Amygdala (tissue), 56 donors: ENCODE results near the gene LRRC36.
A peak's percentile ranks its signal among the peaks of the same experiment; 100 is the strongest.

Experiments
- DNase-seq, 56 donors: peaks; one replicate each; lab custom pipeline; 2025; lab: John Stamatoyannopoulos, UW

The LRRC36 gene, protein sequence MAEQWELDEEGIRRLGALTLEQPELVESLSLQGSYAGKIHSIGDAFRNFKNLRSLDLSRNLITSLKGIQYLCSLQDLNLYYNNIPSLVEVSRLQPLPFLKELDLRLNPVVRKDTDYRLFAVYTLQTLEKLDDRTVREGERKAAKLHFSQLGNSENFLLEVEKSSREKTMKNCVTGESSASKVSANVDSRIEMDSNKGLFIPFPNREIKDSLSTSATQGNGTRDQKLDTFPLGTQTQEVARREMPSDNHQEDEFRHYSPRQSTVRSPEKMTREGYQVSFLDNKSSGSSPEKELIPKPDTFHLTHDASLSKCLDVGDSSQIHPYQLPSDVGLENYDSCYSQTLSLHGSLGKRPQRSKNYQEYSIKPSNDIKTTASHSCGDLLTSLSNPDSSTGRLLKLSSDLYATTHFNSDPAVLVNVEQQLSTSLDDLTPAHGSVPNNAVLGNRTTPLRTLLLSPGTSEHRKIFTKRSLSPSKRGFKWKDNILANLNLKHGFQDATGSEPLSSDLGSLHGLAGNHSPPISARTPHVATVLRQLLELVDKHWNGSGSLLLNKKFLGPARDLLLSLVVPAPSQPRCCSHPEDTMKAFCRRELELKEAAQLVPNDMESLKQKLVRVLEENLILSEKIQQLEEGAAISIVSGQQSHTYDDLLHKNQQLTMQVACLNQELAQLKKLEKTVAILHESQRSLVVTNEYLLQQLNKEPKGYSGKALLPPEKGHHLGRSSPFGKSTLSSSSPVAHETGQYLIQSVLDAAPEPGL

DNA sequence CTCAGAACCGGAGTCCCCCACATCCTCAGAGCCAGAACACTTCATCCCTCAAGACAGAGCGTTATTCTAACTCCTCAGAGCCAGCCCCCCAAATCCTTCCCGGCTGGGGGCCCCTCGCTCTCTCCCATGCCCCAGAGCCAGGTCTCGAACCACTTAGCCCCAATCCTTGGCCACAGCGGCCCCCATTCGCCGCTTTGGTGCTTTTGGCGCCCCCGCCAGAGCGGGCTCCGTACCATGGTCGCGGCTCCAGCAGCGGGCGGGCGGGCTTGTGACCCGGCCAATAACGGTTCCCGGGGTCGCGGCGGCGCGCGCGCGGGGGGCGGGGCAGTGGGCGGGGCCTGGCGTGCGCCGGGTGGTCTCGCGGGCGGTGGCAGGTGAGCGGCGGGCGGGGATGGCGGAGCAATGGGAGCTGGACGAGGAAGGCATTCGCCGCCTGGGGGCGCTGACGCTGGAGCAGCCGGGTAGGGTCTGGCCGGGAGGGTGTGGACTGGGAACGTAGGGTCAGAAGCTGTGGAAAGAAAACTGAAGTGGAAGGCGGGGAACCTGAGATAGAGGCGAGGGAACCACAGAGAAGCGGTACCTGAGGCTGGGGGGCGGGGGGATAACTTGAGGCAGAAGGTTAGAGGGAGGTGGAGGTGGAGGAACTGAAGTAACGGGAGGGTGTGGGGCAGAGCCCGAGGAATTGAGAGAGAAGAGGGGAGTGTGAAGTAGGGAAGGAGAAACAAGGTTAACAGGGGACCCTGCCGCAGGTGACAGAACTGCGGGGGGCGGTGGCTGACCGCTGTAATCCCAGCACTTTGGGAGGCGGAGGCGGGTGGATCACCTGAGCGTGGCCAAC lies at the start of gene LRRC36, which contains the start of gene KCTD19:
TSS of gene LRRC36 (plus strand) at position 344 of the 838 bp plus-strand sequence. CDS start at position 392, 48 bp downstream.
TSS of gene KCTD19 (minus strand) at position 270 of the 838 bp plus-strand sequence. CDS start at position 236, 34 bp downstream.
- DNase-seq = peak in 26 of 56 donors; percentile 1 to 51 (median 15)

DNA sequence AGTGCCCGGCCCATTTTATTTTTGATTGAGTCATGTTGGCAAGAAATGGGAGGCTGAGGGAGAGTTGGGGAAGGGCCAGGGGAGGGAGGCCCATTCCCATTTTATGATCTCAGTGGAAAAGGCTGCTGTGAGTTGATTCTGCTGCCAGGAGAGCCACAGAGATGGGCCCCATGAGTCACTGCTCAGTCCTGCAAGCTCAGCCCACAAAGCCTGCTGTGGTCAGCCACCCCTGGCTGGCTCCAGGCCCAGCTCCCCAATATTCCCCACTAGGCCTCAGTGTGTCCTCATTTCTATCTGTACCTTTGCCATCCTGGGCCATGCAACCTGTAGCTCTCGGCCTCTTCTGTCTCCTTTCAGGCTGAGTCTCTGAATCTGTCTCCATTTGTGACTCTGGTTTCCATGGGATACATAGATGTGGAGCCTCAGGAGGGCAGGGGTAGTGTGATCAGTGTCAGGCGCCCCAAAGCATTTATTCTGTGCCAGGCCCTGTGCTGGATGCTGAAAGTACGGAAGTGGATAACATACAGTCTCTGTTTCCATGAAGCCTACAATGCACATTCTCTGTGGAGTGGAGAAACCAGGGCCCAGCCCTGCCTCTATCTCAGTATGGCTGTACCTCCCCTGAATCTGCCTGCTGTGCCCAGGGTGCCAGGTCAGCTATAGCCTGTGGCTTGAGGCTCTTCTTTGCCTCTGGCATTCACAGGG lies 49.2 kb upstream of the LRRC36 start:
- DNase-seq = no peak

GRCh38 chr16:67277999-67278772 lies 48.4 kb upstream of the LRRC36 start:
- no peak for DNase-seq

GRCh38 chr16:67278773-67279295 lies 47.8 kb upstream of the LRRC36 start:
- DNase-seq = peak in 3 of 56 donors; percentile 1 to 30 (median 12)

DNA sequence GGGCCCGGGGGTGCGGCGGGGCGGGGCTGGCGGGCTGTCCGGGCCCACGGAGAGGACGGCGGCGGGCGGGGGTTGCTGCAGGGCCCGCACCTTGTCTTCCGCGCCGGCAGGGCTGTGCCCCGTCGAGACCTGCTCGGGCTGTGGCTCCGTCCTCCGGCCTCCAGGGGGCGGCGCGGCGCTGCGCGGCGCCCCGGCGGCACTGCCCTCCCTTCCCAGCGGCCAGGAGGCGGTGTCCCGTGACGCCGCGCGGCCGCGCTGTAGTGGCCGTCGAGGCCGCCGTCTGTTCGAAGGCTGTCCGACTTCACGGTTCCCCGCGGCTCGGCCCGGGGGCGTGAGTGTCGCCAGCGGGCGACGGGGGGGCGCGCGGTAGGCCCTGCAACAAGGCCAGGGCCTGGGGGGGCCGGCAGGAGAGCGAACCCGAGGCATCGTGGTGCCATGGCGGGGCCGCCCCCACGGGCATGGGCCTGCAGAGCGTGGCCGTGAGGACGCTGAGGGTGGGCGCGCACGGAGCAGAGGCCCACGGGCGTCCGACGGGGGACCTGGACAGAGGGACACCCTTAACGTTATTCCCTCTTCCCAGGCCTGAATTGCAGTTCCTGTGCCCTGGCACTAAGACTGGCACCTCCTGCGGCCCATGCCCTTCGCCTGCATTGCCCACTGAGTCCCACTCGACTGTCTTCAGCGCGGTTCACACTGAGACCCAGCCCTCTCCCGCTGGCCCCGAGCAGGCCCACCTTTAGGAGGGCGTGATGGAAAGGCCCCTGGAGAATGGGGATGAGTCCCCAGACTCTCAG lies 47.1 kb upstream of the LRRC36 start, which contains the start of gene PLEKHG4:
TSS of gene PLEKHG4 (plus strand) at position 237 of the 794 bp plus-strand sequence. CDS start at position 750, 513 bp downstream.
- DNase-seq = peak in 16 of 56 donors; percentile 4 to 63 (median 26)

GRCh38 chr16:67280090-67281015 lies 46.3 kb upstream of the LRRC36 start:
- DNase-seq = no peak

GRCh38 chr16:67281536-67282446 lies 44.8 kb upstream of the LRRC36 start:
- no peak for DNase-seq

GRCh38 chr16:67282447-67282805 lies 44.2 kb upstream of the LRRC36 start:
- DNase-seq = no peak

GRCh38 chr16:67283039-67283825 lies 43.4 kb upstream of the LRRC36 start:
- no peak for DNase-seq

DNA sequence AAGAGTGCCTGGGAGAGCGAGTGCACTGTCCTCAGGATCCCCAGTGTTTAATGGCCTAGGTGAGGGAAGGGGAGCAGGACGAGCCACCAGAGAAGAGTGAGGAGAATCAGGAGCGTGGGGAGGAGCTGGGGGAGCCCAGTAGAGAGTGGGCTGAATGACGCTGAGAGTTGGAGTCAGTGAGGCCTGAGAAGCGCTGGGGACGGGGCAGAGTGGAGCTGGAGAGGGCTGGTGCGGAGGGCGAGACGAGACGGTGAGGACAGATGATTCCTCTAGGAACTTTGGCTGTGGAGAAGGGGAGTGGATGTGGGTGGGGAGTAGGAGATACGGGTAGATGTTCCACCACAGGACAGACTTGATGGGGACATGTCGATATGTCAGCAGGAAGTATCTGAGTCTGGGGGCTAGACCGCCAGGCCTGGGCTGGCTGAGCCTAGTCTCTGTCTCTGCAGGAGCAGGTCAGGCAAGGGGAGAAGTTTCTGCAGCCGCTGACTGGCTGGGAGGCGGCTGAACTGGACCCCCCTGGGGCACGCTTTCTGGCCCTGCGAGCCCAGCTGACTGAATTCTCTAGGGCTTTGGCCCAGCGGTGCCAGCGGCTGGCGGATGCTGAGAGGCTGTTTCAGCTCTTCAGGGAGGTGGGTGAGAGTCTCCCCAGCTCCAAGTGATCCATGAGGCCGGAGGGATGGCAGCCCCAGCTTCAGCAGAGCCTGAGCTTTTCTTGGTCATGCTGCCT lies 42.6 kb upstream of the LRRC36 start:
- no peak for DNase-seq

GRCh38 chr16:67284699-67285646 lies 41.6 kb upstream of the LRRC36 start:
- DNase-seq = peak in 15 of 56 donors; percentile 2 to 44 (median 17)

GRCh38 chr16:67286441-67287235 lies 40.0 kb upstream of the LRRC36 start:
- no peak for DNase-seq
